Measurements from ENCODE around the gene MAML3.

MAML3 gene

GRCh38 chr4:139975830-139976272, 178.1 kb downstream of the MAML3 start:
- Histone ChIP-seq H3K27me3 (ENCODE audit: control insufficient read depth in 3 of 3, insufficient read depth in 3 of 3, low read depth in 1 of 3, low read length in 3 of 3) (no peaks in the 10 kb centered on the region), H2BK15ac (ENCODE audit: low read length) (no peak overlapping the region)

GRCh38 chr4:139973616-139974015, 180.4 kb downstream of the MAML3 start:
- H3K27me3 ChIP-seq (ENCODE audit: control insufficient read depth in 3 of 3, insufficient read depth in 3 of 3, low read depth in 1 of 3, low read length in 3 of 3): no peaks in the 10 kb centered on the region
- no peak overlapping the region for H3K4ac ChIP-seq (ENCODE audit: low read length)
- H3K14ac ChIP-seq (ENCODE audit: low read length): no peak overlapping the region
- H2BK5ac ChIP-seq (ENCODE audit: low read length): no peak overlapping the region
- H3K4me2 ChIP-seq (ENCODE audit: insufficient read depth, low read length, poor library complexity, severe bottlenecking): no peak overlapping the region
- H3K18ac ChIP-seq (ENCODE audit: low read length): no peak overlapping the region
- H3K79me1 ChIP-seq (ENCODE audit: low read depth, low read length): no peaks in the 10 kb centered on the region
- no peaks in the 10 kb centered on the region for H3K9me3 ChIP-seq (replicated peaks in 1 of 2; ENCODE audit: control insufficient read depth in 2 of 2, insufficient read depth in 1 of 2, low read depth in 1 of 2, low read length in 2 of 2)
- no peak for DNase-seq (ENCODE audit: low spot score)
- no peak overlapping the region for H2BK12ac ChIP-seq (ENCODE audit: low read length)
- no peak overlapping the region for H4K91ac ChIP-seq (ENCODE audit: low read depth, low read length, poor library complexity)
- no peaks in the 10 kb centered on the region for H3K36me3 ChIP-seq (replicated peaks in 1 of 2; ENCODE audit: control insufficient read depth in 2 of 2, insufficient read depth in 2 of 2, low read length in 2 of 2)
- H2BK15ac ChIP-seq (ENCODE audit: low read length): no peak overlapping the region
- H4K8ac ChIP-seq (ENCODE audit: low read depth, low read length): no peak overlapping the region
- H3K9ac ChIP-seq (ENCODE audit: low read depth, low read length, poor library complexity): no peak overlapping the region
- no peak overlapping the region for H3K23ac ChIP-seq (ENCODE audit: low read depth, low read length, poor library complexity)
- no peak overlapping the region for H2AFZ ChIP-seq (ENCODE audit: low read length)
- H2AK5ac ChIP-seq (ENCODE audit: low read depth, low read length): no peak overlapping the region
- no peak overlapping the region for H3K27ac ChIP-seq (replicated peaks; ENCODE audit: low read length)
- peaks cover 3 to 22% of the 10 kb centered on the region in 2 donors for H3K4me1 ChIP-seq (ENCODE audit: control insufficient read depth in 2 of 2, insufficient read depth in 1 of 2, low read depth in 1 of 2, low read length in 2 of 2)
- no peak overlapping the region for H3K4me3 ChIP-seq (ENCODE audit: low read length in 2 of 2)
- no peak overlapping the region for H2BK120ac ChIP-seq (ENCODE audit: low read depth, low read length)

More at GRCh38 chr4:139975830-139976272, 178.1 kb downstream of the MAML3 start:
- Histone ChIP-seq H4K8ac (ENCODE audit: low read depth, low read length) (no peak overlapping the region), H3K4me2 (ENCODE audit: insufficient read depth, low read length, poor library complexity, severe bottlenecking) (no peak overlapping the region), H3K27ac (replicated peaks; ENCODE audit: low read length) (no peak overlapping the region), H3K9ac (ENCODE audit: low read depth, low read length, poor library complexity) (no peak overlapping the region), H3K18ac (ENCODE audit: low read length) (no peak overlapping the region), H3K79me1 (ENCODE audit: low read depth, low read length) (no peaks in the 10 kb centered on the region), H2BK120ac (ENCODE audit: low read depth, low read length) (no peak overlapping the region), H2BK5ac (ENCODE audit: low read length) (no peak overlapping the region), H2AFZ (ENCODE audit: low read length) (no peak overlapping the region), H4K91ac (ENCODE audit: low read depth, low read length, poor library complexity) (no peak overlapping the region), H3K36me3 (replicated peaks in 1 of 2; ENCODE audit: control insufficient read depth in 2 of 2, insufficient read depth in 2 of 2, low read length in 2 of 2) (no peaks in the 10 kb centered on the region), H3K14ac (ENCODE audit: low read length) (no peak overlapping the region), H3K4me3 (ENCODE audit: low read length in 2 of 2) (no peak overlapping the region), H2AK5ac (ENCODE audit: low read depth, low read length) (no peak overlapping the region), H3K9me3 (replicated peaks in 1 of 2; ENCODE audit: control insufficient read depth in 2 of 2, insufficient read depth in 1 of 2, low read depth in 1 of 2, low read length in 2 of 2) (peaks cover 1 to 12% of the 10 kb centered on the region in 2 donors), H2BK12ac (ENCODE audit: low read length) (no peak overlapping the region), H3K4ac (ENCODE audit: low read length) (no peak overlapping the region), H3K4me1 (ENCODE audit: control insufficient read depth in 2 of 2, insufficient read depth in 1 of 2, low read depth in 1 of 2, low read length in 2 of 2) (peaks cover 3 to 22% of the 10 kb centered on the region in 2 donors), H3K23ac (ENCODE audit: low read depth, low read length, poor library complexity) (no peak overlapping the region)
- no peak for DNase-seq (ENCODE audit: low spot score)
- WGBS, 2 donors (ENCODE audit: extremely low coverage in 2 of 2, insufficient read length in 2 of 2, insufficient replicate concordance in 1 of 2): no CpG with 5 or more reads among the region's 1 CpG

GRCh38 chr4:139973015-139973414, 181.0 kb downstream of the MAML3 start:
- WGBS, 2 donors (ENCODE audit: extremely low coverage in 2 of 2, insufficient read length in 2 of 2, insufficient replicate concordance in 1 of 2): no CpG with 5 or more reads among the region's 3 CpGs

GRCh38 chr4:139972305-139972704, 181.7 kb downstream of the MAML3 start:
- H2BK120ac ChIP-seq (ENCODE audit: low read depth, low read length): no peak overlapping the region
- peaks cover 7 to 26% of the 10 kb centered on the region in 2 donors for H3K4me1 ChIP-seq (ENCODE audit: control insufficient read depth in 2 of 2, insufficient read depth in 1 of 2, low read depth in 1 of 2, low read length in 2 of 2)
- H3K27ac ChIP-seq (replicated peaks; ENCODE audit: low read length): no peak overlapping the region
- no peak overlapping the region for H3K14ac ChIP-seq (ENCODE audit: low read length)
- no peak overlapping the region for H2BK15ac ChIP-seq (ENCODE audit: low read length)
- H3K4ac ChIP-seq (ENCODE audit: low read length): no peak overlapping the region
- no peak overlapping the region for H4K91ac ChIP-seq (ENCODE audit: low read depth, low read length, poor library complexity)
- no peak overlapping the region for H3K18ac ChIP-seq (ENCODE audit: low read length)
- no peak overlapping the region for H3K4me2 ChIP-seq (ENCODE audit: insufficient read depth, low read length, poor library complexity, severe bottlenecking)
- H3K23ac ChIP-seq (ENCODE audit: low read depth, low read length, poor library complexity): no peak overlapping the region
- no peak overlapping the region for H2BK5ac ChIP-seq (ENCODE audit: low read length)
- DNase-seq (ENCODE audit: low spot score): no peak
- H3K79me1 ChIP-seq (ENCODE audit: low read depth, low read length): no peaks in the 10 kb centered on the region
- H4K8ac ChIP-seq (ENCODE audit: low read depth, low read length): no peak overlapping the region
- no peak overlapping the region for H2BK12ac ChIP-seq (ENCODE audit: low read length)
- no peaks in the 10 kb centered on the region for H3K9me3 ChIP-seq (replicated peaks in 1 of 2; ENCODE audit: control insufficient read depth in 2 of 2, insufficient read depth in 1 of 2, low read depth in 1 of 2, low read length in 2 of 2)
- H2AK5ac ChIP-seq (ENCODE audit: low read depth, low read length): no peak overlapping the region
- no peak overlapping the region for H2AFZ ChIP-seq (ENCODE audit: low read length)
- H3K27me3 ChIP-seq (ENCODE audit: control insufficient read depth in 3 of 3, insufficient read depth in 3 of 3, low read depth in 1 of 3, low read length in 3 of 3): no peaks in the 10 kb centered on the region
- no peak overlapping the region for H3K9ac ChIP-seq (ENCODE audit: low read depth, low read length, poor library complexity)
- no peaks in the 10 kb centered on the region for H3K36me3 ChIP-seq (replicated peaks in 1 of 2; ENCODE audit: control insufficient read depth in 2 of 2, insufficient read depth in 2 of 2, low read length in 2 of 2)
- no peak overlapping the region for H3K4me3 ChIP-seq (ENCODE audit: low read length in 2 of 2)

More at GRCh38 chr4:139973015-139973414, 181.0 kb downstream of the MAML3 start:
- Histone ChIP-seq H3K4me3 (ENCODE audit: low read length in 2 of 2) (no peak overlapping the region), H3K4me2 (ENCODE audit: insufficient read depth, low read length, poor library complexity, severe bottlenecking) (no peak overlapping the region), H3K36me3 (replicated peaks in 1 of 2; ENCODE audit: control insufficient read depth in 2 of 2, insufficient read depth in 2 of 2, low read length in 2 of 2) (no peaks in the 10 kb centered on the region), H3K9ac (ENCODE audit: low read depth, low read length, poor library complexity) (no peak overlapping the region), H3K9me3 (replicated peaks in 1 of 2; ENCODE audit: control insufficient read depth in 2 of 2, insufficient read depth in 1 of 2, low read depth in 1 of 2, low read length in 2 of 2) (no peaks in the 10 kb centered on the region), H2BK120ac (ENCODE audit: low read depth, low read length) (no peak overlapping the region), H2BK12ac (ENCODE audit: low read length) (no peak overlapping the region), H2BK5ac (ENCODE audit: low read length) (no peak overlapping the region), H3K18ac (ENCODE audit: low read length) (no peak overlapping the region), H3K27me3 (ENCODE audit: control insufficient read depth in 3 of 3, insufficient read depth in 3 of 3, low read depth in 1 of 3, low read length in 3 of 3) (no peaks in the 10 kb centered on the region), H3K23ac (ENCODE audit: low read depth, low read length, poor library complexity) (no peak overlapping the region), H3K4me1 (ENCODE audit: control insufficient read depth in 2 of 2, insufficient read depth in 1 of 2, low read depth in 1 of 2, low read length in 2 of 2) (peaks cover 3 to 22% of the 10 kb centered on the region in 2 donors), H2AK5ac (ENCODE audit: low read depth, low read length) (no peak overlapping the region), H3K14ac (ENCODE audit: low read length) (no peak overlapping the region), H4K91ac (ENCODE audit: low read depth, low read length, poor library complexity) (no peak overlapping the region), H2BK15ac (ENCODE audit: low read length) (no peak overlapping the region), H3K79me1 (ENCODE audit: low read depth, low read length) (no peaks in the 10 kb centered on the region), H4K8ac (ENCODE audit: low read depth, low read length) (no peak overlapping the region), H2AFZ (ENCODE audit: low read length) (no peak overlapping the region), H3K27ac (replicated peaks; ENCODE audit: low read length) (no peak overlapping the region), H3K4ac (ENCODE audit: low read length) (no peak overlapping the region)
- DNase-seq (ENCODE audit: low spot score): no peak
